A549 (cell line): ENCODE measurements around the gene FANCF.

Experiments
- CEBPB ChIP-seq, 2 experiments: fragments of >200 bp in 1 of 2; sonication (Bioruptor Twin) in 1 of 2; formaldehyde crosslinking in 1 of 2; IDR thresholded peaks; 2 replicates each; pipeline ENCODE4 v1.6.1; 2012 to 2016
- CHD2 ChIP-seq: fragments of 150-350 bp; IDR thresholded peaks from 2 replicates; pipeline ENCODE4 v1.6.1; 2014; ENCODE audit warnings: low read length; ENCODE audit not compliant: partially characterized antibody
- CTCF ChIP-seq: fragments of >200 bp; sonication (Bioruptor Twin); formaldehyde crosslinking; IDR thresholded peaks from 3 replicates; pipeline ENCODE4 v1.5.1; 2016
- EP300 ChIP-seq, 2 experiments: fragments of >200 bp; sonication (Bioruptor Twin); formaldehyde crosslinking; IDR thresholded peaks; 2 replicates in 1 of 2; 3 replicates in 1 of 2; pipeline ENCODE4 v1.6.1; 2016 to 2017
- MAX ChIP-seq: IDR thresholded peaks from 2 replicates; pipeline ENCODE4 v1.6.1; 2012
- MYC ChIP-seq: IDR thresholded peaks from 2 replicates; pipeline ENCODE4 v1.6.1; 2012; ENCODE audit warnings: mild to moderate bottlenecking, inconsistent platforms, low read length, improper control_type of control experiment, borderline replicate concordance
- POLR2A ChIP-seq: IDR thresholded peaks from 2 replicates; pipeline ENCODE4 v1.6.1; 2012; ENCODE audit warnings: mild to moderate bottlenecking, low read length
- RAD21 ChIP-seq, 2 experiments: fragments of >200 bp in 1 of 2; sonication (Bioruptor Twin) in 1 of 2; formaldehyde crosslinking in 1 of 2; IDR thresholded peaks in 1 of 2; conservative IDR thresholded peaks in 1 of 2; 2 replicates in 1 of 2; 3 replicates in 1 of 2; pipeline ENCODE4 v1.6.1; 2012 to 2018; ENCODE audit warnings: inconsistent platforms in 1 of 2
- TF ChIP-seq, protein P1 (sequence below): fragments of 200-600 bp; sonication (generic); IDR thresholded peaks from 2 replicates; pipeline ENCODE4 v1.6.1; 2016; ENCODE audit warnings: antibody characterized with exemption, mild to moderate bottlenecking, moderate library complexity
- TF ChIP-seq, protein P2 (sequence below): IDR thresholded peaks from 2 replicates; pipeline ENCODE4 v1.6.1; 2012; ENCODE audit warnings: low read depth, borderline replicate concordance
- TF ChIP-seq, protein P3 (sequence below): fragments of 250-450 bp; sonication (Bioruptor Pico); IDR thresholded peaks from 2 replicates; pipeline ENCODE4 v1.5.0; 2021; ENCODE audit warnings: mild to moderate bottlenecking, moderate library complexity, borderline replicate concordance

GRCh38 chr11:22671751-22672150, 46.1 kb upstream of the FANCF start:
- no peak for TF ChIP-seq CHD2
- TF ChIP-seq, protein P1, sequence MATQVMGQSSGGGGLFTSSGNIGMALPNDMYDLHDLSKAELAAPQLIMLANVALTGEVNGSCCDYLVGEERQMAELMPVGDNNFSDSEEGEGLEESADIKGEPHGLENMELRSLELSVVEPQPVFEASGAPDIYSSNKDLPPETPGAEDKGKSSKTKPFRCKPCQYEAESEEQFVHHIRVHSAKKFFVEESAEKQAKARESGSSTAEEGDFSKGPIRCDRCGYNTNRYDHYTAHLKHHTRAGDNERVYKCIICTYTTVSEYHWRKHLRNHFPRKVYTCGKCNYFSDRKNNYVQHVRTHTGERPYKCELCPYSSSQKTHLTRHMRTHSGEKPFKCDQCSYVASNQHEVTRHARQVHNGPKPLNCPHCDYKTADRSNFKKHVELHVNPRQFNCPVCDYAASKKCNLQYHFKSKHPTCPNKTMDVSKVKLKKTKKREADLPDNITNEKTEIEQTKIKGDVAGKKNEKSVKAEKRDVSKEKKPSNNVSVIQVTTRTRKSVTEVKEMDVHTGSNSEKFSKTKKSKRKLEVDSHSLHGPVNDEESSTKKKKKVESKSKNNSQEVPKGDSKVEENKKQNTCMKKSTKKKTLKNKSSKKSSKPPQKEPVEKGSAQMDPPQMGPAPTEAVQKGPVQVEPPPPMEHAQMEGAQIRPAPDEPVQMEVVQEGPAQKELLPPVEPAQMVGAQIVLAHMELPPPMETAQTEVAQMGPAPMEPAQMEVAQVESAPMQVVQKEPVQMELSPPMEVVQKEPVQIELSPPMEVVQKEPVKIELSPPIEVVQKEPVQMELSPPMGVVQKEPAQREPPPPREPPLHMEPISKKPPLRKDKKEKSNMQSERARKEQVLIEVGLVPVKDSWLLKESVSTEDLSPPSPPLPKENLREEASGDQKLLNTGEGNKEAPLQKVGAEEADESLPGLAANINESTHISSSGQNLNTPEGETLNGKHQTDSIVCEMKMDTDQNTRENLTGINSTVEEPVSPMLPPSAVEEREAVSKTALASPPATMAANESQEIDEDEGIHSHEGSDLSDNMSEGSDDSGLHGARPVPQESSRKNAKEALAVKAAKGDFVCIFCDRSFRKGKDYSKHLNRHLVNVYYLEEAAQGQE, result no peak
- no peak for TF ChIP-seq MYC
- TF ChIP-seq CTCF, result no peak
- TF ChIP-seq, protein P2, sequence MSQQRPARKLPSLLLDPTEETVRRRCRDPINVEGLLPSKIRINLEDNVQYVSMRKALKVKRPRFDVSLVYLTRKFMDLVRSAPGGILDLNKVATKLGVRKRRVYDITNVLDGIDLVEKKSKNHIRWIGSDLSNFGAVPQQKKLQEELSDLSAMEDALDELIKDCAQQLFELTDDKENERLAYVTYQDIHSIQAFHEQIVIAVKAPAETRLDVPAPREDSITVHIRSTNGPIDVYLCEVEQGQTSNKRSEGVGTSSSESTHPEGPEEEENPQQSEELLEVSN, result no peak
- TF ChIP-seq RAD21 (conservative IDR thresholded peaks at IDR 0.05 in 1 of 2, IDR thresholded peaks at IDR 0.05 in 1 of 2), result no peak
- no peak for TF ChIP-seq MAX
- no peak for TF ChIP-seq EP300 (IDR thresholded peaks at IDR 0.05)
- TF ChIP-seq, protein P3, sequence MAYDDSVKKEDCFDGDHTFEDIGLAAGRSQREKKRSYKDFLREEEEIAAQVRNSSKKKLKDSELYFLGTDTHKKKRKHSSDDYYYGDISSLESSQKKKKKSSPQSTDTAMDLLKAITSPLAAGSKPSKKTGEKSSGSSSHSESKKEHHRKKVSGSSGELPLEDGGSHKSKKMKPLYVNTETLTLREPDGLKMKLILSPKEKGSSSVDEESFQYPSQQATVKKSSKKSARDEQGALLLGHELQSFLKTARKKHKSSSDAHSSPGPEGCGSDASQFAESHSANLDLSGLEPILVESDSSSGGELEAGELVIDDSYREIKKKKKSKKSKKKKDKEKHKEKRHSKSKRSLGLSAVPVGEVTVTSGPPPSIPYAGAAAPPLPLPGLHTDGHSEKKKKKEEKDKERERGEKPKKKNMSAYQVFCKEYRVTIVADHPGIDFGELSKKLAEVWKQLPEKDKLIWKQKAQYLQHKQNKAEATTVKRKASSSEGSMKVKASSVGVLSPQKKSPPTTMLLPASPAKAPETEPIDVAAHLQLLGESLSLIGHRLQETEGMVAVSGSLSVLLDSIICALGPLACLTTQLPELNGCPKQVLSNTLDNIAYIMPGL, result no peak
- TF ChIP-seq CEBPB (IDR thresholded peaks at IDR 0.05), result no peak
- no peak for TF ChIP-seq POLR2A
